ENCODE results near the gene CNTNAP2.

Gene CNTNAP2

DNA sequence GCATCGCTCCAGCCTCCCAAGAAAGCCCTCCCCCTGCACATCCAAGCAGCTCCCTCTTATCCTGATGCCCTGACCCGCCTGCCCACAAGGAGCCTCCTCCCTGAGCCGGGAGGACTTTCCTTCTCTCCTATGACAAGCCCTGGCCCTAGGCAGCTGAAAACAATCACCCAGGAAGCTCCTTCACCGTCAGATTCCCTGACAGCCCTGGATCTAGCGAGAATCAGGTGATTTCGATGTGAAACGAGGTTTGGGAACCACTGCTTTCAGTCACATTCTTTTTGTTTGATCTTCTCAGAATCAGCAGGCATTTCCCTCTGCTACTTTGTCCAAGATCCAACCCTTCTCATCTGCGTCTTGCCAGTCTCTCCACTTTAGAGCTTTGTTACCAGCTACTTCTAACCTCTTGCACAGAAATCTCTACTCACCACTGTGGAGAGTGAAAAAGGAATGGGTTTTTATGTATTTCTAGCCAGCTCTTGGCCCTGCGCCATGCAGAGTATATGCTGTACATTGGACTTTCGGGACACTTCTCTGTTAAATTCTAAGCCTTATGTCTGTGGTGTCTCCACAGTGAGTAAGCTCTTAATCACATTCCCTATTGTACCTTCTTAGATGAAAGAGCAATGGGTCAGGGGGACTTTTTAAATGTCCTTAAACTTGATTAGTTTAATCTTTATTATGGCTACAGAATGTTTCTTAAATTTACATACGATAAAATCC, 2220.8 kb downstream of the CNTNAP2 start:
- DNase-seq, result no peak

DNA sequence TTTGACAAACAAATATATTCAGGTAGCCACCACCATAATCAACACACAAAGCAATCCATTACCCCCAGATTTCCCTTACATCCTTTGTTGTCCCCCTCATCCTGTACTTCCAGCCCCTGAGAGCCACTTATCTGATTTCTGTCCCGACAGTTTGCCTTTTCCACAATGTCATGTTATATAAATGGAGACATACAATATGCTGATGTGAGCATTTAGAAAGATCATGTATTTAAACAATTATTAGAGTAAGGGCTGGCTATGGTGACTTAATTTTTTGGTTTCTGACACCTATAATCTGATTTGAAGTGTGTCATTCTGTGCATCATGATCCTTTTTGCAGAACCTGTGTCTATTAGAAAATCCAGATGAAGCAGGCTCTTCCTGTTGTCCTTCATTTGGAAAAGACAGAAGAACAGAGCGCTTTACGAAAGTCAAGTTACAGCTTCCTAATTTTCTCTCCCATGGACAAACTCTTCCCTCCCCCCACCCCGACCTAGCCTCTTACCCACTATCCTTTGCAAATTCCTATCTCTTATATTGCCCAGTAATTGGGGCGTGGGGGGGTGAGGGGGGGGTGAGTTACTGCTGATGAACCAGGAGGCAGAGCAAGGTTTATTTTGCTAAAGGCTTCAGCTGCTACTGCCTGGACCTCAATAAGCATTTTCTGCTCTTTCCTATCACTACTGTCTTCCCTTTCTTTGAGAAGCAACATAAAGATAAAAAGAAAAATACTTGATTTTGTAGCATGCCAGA, 2221.6 kb downstream of the CNTNAP2 start:
- no peak for DNase-seq

DNA sequence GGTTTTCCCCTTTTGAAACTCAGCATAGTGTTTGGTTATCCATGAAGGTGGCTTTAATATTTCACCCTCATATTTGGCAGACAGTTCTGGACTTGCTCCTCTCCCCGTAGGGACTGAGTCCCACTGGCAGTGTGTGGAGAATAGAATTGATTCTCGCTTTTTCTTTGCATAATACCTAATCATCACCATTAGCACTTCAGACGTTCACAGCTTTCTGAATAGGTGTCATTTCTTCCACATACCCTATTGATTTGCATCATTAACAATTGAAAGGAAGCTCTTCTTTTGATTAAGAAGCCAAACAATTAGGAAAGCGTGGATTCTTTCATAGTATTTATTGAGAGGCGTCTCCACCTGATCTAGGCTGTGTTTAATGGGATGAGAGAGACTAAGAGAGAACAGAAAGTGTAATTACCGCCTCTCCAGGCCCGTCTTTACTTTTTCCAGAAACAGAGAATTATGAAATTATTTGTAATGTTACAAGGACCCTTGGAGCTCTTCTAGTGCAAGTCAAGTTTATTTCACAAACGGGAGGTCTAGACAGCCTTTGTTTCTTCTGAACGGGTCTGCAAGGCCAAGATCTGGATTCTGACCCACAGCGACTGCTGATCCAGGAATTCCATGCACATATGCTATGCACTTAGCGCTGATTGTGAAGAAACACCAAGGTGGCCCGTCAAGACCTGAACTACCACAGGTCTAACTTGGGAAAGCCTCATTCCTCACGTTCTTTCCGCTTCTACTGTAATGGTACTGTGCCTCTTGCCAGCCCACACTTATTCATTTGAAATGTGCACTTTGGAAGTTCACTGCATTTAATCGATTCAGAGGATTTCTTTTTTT, 2224.1 kb downstream of the CNTNAP2 start:
- no peak for DNase-seq

DNA sequence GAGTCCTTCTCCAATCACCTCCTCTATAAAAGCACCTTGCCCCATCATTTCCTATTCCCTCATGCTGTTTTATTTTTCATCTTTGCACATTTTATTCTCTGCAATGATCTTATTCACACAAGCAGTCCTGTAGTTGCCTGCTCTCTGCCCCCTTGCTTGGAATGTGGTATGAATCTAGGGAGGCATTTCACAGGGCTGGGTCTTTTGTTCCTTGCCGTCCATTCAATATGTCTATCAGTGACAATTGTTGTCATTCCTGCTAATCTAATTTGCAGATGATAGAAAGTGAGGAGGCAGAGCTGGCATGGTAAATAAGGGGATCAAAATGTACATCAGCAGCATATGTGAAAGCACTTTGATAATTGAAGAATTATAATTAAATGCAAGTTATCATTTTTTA, 2227.8 kb downstream of the CNTNAP2 start:
- no peak for DNase-seq

DNA sequence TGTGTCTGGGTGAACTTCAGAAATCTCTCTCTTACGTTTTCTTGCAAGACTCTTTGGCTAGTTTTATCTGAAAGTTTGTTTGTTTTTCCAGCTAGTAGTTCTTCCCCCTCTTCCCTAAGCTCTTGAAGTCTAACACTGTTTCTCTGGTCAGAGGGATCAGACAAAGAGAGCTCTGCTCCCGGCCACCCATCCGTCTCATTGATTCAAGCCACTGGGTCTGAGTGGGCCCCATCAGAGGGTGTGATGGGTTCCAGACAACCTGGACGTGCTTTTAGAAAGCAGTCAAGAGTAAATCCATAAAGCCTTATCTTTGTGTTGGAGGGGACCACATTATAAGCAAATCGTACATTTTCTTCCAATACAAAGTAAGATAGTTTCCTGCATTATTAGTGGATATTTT, 2231.4 kb downstream of the CNTNAP2 start:
- DNase-seq, result no peak

DNA sequence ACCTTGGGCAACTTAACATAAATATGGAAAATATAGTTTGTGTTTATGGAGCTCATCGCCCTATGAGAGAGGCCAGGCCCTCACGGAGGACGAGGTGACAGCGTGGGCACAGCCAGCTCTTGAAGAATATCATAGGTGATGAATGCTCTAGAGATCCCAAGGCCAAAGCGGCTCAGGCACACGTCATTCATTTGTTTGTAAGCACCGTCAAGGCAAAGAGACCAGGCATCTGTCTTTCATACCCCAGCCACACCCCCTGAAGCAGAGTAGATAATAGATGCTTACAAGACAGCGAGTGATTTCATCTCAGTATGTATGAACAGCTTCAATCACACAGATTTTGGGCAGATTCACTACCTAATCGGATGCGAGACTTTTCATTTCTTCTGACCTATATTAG, 2231.9 kb downstream of the CNTNAP2 start:
- no peak for DNase-seq

DNA sequence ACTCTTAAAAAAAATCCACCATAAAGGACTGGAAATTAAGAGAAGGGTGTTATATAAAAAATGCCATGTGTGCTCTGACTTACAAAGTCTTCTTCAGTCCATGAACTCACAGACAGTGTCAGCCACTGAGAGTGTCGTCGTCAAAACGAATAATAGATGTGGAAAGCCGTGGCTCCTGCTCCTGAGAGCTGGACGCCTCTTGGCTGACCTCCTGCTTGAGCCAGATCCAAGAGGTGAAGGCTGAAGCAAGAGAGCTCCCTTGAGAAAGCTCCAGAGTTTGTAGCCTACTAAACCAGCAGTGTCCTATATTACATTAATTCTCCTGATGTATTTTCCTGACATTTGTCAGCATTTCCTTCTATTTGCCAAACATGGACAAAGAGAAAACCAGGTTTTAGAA, 2239.7 kb downstream of the CNTNAP2 start:
- DNase-seq, result no peak

DNA sequence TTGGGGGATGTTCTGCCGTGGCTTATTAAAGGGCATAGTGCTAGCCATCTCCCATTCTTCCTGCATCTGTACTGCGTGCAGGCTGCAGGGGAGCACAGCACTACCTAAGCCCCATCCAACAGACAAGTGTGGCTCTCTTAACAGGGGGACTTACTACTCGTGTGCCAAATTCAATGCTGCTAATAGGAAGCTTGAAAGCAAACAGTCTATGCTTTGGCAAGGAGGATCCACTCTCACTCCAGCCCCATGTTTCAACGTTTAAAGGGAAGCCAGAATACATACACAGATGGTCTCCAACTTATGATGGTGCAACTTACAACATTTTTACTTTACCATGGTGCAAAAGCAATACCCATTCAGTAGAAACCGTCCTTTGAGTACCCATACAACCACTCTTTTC, 2245.9 kb downstream of the CNTNAP2 start:
- DNase-seq, result no peak

DNA sequence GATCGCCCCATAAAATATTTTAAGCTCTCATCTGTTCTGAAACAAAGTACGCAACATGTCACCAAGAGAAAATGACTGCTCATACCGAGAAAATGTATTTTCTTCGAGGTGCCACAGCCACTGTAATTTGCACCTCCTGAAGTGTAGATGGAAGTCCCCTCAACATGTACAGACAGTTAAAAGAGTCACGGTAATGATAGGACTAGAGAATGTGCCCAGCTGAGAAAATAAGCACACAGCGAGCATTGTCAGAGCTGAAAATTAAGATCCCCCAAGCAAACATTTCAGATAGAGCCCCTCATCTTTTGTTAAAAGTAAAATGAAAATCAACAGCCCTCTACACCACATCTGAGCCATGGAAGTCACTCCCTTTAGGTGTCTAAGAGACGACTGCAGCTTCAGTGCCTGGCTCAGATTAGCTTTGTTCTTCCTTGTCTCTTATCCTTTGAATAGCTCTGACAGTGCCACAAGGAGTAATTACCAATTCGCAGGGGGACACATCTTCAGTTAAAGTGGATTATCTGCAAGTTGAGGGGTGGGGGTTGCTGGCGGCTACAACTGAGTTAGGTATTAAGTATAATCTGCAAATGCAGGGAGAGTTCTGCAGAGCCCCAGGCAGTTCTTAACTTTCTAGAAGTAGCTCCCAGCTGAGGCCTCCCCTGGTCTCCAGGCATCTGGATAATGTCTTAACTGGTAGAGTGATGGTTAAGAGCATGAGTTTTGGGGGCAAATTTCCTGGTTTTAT, 2251.3 kb downstream of the CNTNAP2 start:
- DNase-seq, result no peak

DNA sequence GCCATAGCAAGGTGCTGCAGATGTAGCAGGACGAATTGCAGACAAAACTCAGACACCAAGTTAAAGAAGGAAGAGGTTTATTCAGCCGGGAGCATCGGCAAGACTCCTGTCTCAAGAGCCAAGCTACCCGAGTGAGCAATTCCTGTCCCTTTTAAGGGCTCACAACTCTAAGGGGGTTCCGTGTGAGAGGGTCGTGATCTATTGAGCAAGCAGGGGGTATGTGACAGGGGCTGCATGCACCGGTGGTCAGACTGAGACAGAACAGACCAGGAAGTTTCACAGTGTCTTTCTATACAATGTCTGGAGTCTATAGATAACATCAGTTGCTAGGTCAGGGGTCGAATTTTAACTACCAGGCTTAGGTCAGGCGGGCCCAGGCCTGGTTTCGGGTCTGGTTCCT, 2252.0 kb downstream of the CNTNAP2 start:
- no peak for DNase-seq

DNA sequence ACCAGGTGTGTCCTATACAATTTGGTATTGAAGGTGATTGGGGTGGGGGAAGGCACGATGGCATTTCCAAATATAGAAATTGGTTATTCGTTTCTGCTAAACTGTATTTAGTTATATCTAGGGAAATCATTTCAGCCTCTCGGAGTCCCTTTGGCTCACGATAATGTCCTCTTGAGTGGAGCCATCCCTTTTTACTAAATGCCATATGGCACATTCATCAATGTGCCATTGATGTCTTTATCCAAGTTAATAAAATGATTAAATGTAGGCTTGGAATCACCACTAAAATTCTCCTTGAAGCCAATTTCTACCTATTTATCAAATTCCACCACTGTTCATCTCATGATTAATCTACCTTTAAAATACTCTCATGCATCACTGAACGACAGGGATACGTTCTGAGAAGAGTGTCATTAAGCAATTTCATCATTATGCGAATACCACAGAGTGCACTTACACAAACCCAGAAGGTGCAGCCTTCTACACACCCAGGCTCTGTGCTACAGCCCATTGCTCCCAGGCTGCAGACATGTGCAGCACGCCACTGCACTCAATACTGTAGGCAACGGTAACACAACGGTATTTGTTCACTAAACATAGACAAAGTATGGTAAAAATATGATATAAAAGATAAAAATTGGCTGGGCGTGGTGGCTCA, 2254.8 kb downstream of the CNTNAP2 start:
- no peak for DNase-seq

DNA sequence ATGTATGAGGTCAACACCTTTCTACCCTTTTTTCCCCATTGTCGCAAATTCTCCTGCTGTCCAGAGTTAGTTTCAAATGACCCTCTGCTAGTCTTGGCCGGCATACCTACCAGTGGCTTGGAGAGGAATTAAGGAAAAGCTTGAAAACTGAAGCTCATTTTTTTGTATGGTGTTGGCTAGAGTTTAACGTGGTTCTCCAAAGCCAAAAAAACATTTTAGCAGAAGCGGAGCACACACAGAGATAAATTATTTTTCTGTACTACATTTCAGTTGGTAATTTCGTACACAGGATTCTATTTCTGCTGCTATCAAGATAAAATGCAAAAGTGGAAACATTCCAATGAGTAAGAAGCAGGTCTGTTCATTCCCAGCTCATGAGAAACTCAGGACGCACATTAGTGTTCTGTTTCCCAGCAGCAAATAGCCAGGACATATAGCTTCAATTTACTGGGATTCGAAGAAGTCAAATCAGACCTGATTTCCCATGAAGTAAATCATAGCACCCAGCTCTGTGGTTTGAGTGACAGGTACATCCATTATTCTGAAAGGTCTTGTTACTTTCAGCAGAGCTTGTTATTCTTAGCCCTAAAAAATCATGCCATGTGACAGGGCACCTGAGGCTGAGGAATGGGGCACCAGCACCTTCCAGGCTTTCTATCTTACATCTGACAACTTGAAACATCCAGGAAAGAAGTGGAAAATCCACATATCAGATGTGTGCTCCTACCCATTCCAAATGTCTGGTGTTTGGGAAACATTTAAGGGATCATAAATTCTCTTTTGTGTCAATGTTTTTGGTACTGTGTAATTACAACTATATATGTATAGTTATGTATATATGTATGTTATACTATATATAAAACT, 2258.0 kb downstream of the CNTNAP2 start:
- no peak for DNase-seq

DNA sequence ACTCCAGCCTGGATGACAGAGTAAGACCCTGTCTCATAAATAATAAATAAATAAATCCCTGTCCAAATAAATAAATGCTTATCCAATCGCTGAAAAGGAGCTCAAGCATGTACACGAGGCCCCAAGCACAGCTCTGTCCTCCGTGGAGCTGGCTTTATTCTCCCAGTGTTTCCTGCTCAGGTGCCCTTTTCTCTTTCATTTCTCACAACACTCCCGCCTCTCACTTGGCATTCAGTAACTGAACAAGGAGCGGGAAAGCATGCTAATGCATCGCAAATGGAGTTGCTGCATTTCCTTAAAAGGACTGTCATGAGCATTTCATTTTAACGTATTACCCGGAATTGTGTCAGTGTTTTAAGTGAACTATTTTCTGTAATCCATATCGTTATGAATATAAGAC, 2263.1 kb downstream of the CNTNAP2 start:
- DNase-seq, result no peak

DNA sequence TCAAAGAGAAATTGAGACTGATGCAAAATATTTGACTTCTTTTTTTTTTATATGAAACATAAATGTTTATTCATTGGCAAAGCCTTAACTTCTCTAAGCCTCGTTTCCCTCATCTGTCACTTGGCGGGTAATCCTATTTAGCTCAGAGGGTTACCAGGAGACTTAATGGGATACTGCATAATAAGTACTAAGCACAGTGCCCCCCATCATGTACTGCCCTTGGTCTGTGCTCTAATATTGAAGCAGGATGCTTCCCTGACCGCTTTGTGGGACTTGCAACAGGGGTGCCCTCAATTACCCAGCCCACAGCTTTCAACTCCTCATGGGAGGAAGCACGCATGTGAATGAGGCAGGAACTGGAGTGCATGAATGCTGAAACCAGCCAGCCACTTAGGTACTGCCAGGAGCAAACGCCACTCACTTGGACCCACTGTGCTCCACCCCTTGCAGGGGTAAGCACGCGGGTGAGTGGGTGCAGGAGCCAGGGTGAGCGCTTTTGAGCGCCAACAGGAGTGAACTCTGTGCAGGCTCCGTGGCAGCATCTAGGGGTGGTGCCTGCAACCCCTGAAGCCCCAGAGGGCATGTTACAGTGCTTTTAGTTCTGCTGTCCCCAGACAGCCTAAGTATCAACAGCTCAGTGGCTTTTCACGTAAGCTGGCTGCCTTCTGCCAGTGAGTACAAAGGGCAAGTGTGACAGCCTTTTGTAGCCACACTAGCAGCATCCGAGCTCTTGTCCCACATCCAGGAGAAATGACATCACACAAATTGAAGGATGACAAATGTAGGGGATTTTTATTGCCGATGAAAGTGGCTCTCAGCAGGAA, 2264.2 kb downstream of the CNTNAP2 start:
- no peak for DNase-seq

DNA sequence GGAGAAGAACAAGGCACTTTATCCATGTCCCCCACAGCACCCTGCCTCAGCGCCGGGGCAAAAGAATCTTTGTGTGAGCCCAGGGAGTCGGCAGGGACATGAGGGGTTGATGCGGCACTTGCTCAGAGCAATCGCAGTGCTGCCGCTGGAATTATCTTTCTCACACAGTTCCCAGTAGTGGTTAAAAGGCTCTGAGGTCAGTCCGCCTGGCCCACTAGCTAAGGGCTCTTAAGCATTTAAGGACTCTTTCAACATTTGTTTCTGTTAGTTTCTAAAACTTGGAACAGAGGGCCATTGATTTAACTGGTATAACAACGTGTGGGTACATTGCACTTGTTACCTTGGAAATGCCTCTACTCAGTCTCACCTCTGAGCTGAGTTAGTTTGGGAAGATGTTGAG, 2266.0 kb downstream of the CNTNAP2 start:
- no peak for DNase-seq

DNA sequence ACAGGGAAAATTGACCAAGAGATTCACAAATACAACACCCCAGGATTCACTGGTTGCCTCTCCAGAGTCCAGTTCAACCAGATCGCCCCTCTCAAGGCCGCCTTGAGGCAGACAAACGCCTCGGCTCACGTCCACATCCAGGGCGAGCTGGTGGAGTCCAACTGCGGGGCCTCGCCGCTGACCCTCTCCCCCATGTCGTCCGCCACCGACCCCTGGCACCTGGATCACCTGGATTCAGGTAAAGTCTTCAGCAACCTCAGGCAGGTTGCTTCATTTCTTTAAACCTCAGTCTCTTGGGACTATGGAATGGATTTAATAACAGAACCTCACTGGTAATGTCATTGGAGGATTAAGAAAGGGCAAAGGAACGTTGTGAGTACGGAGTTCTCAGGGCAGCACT, 2267.1 kb downstream of the CNTNAP2 start:
- DNase-seq, result no peak

DNA sequence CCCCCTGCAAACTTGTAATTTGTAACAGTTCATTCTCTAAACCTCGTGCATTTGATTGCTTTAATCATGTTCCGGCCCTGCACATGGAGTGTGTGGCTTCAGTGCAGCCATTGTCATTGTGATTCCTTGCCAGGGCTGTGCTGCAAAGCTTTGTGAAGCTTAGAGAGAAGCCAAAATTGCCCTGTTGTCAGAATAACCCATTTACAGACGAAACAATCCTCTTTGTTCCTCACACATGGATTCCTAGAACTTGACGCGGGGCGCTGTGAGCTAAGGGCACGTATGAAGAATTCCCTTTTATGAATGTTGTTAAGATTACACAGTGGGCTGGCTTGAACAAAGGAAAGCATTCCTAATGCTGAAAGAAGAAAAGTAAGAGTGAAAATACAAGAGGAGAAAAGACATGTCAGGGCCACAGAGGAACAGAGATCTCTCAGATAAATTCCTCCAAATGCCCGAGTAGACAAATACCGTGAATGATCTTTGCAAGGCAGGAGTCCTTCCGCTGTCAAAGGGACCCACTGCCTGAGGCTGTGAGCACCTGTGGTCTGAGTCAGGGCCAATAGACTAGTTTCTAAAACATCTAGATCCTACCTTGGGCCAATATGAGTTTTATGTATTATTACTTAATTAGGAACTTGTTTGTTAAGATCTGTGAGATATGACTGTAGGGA, 2268.5 kb downstream of the CNTNAP2 start:
- DNase-seq, result no peak

DNA sequence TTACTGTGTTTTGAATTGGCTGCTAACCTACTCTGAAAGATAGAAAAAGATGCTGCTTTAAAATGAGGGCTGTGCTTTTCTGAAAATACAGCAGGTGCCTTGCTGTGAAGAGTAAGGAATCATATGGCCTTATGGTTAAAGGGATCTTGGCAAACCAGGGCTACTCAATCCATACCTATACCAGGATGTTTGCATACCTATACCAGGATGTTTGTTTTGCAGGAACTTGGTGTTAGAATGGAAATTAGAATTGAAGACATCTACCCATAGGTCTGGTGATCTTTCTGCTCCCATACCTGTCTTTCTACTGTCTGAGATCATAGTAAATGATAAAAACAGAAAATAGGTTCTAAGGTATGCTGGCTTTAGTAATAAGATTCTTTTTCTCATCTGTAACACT, 2273.8 kb downstream of the CNTNAP2 start:
- DNase-seq, result no peak

DNA sequence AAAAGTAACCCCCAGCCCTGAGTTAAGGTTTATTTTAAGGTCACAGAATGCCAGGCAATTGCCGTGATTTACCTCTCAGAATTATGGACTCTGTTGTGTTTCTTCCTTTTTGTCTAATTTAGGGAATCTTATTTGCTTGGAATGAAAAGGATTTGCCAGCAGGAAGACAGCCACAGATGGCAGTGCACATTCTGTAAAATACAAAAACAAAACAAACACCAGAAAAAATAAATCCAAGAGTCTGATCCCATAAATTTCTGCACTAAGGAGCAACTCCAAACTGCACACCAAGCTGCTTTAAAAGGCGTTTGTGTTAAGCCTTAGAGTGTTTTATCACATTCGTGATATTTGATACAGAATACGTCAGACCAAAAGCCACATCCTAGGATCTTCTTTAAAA, 2275.0 kb downstream of the CNTNAP2 start:
- no peak for DNase-seq

DNA sequence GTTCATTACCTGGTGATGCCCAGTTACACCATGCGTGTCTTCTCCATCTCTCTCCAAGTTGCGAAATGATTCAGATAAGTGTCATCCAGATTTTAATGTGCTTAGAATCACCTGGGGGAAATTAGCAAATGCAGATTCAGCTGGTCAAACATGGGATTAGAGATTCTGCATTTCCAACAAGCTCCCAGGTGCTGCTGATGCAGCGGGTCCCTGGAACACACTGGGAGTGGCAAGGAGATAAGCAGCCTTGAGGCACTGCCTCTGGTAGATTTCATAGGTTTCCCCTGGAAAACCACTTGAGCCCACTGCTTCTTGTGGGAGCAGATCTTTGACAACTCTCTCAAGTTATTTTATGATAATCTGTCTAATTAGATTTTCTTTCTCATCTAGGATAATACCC, 2278.0 kb downstream of the CNTNAP2 start:
- DNase-seq, result no peak
